RWPE2 (cell line): ENCODE measurements around the gene AXL.

Source experiments
- ATAC-seq: fragments of 200-7000 bp; cut with Tn5 transposase; 3 replicates; pipeline ENCODE4 v1.9.1; 2021; ENCODE audit warnings: low read depth
- DNase-seq: peaks from one replicate; pipeline ENCODE4 v3.0.0-alpha.2; 2020; ENCODE audit warnings: low spot score
- H3K27ac ChIP-seq: fragments of 450-650 bp; 2 replicates; pipeline ENCODE4 v1.5.1; 2017; ENCODE audit warnings: mild to moderate bottlenecking; ENCODE audit not compliant: poor library complexity, severe bottlenecking
- H3K27me3 ChIP-seq: fragments of 250-450 bp; sonication (Bioruptor Pico); 2 replicates; pipeline ENCODE4 v1.5.1; 2021; ENCODE audit warnings: mild to moderate bottlenecking, moderate library complexity; ENCODE audit not compliant: insufficient read depth, poor library complexity, severe bottlenecking
- H3K36me3 ChIP-seq: fragments of 250-450 bp; sonication (Bioruptor Pico); 2 replicates; pipeline ENCODE4 v1.5.1; 2020; ENCODE audit warnings: low read depth, mild to moderate bottlenecking, moderate library complexity
- H3K4me1 ChIP-seq: fragments of 250-450 bp; sonication (Bioruptor Pico); 2 replicates; pipeline ENCODE4 v1.5.1; 2021; ENCODE audit warnings: mild to moderate bottlenecking, moderate library complexity; ENCODE audit not compliant: insufficient read depth, poor library complexity, severe bottlenecking
- H3K4me3 ChIP-seq: fragments of 250-450 bp; sonication (Bioruptor Pico); 2 replicates; pipeline ENCODE4 v1.5.1; 2021; ENCODE audit warnings: mild to moderate bottlenecking, moderate library complexity; ENCODE audit not compliant: severe bottlenecking
- H3K9me3 ChIP-seq: fragments of 250-450 bp; sonication (Bioruptor Pico); 2 replicates; pipeline ENCODE4 v1.5.1; 2021; ENCODE audit warnings: mild to moderate bottlenecking, moderate library complexity; ENCODE audit not compliant: severe bottlenecking
- CTCF ChIP-seq: fragments of 450-650 bp; IDR thresholded peaks from one replicate; pipeline ENCODE4 v1.5.1; 2017; ENCODE audit warnings: mild to moderate bottlenecking, moderate library complexity; ENCODE audit not compliant: poor library complexity, severe bottlenecking

The AXL gene

GRCh38 chr19:41230067-41230857 lies 11.2 kb downstream of the AXL start:
- peak overlapping the region; percentile 95 for H3K27ac ChIP-seq
- ATAC-seq: no peak
- no peak for TF ChIP-seq CTCF
- no peaks in the 10 kb centered on the region for H3K27me3 ChIP-seq
- peaks cover 12% of the 10 kb centered on the region for H3K4me1 ChIP-seq
- peaks cover 85% of the 10 kb centered on the region for H3K36me3 ChIP-seq
- H3K4me3 ChIP-seq: no peak overlapping the region
- H3K9me3 ChIP-seq: no peaks in the 10 kb centered on the region
- no peak for DNase-seq

GRCh38 chr19:41232686-41233085 lies 13.7 kb downstream of the AXL start:
- Histone ChIP-seq H3K27me3 (no peaks in the 10 kb centered on the region), H3K4me1 (no peaks in the 10 kb centered on the region), H3K4me3 (no peak overlapping the region), H3K36me3 (peaks cover 86% of the 10 kb centered on the region), H3K27ac (no peak overlapping the region), H3K9me3 (no peaks in the 10 kb centered on the region)
- TF ChIP-seq CTCF: no peak
- ATAC-seq (no peak), DNase-seq (no peak)

GRCh38 chr19:41233748-41234240 lies 14.8 kb downstream of the AXL start:
- DNase-seq: no peak
- H3K27me3 ChIP-seq: no peaks in the 10 kb centered on the region
- ATAC-seq: no peak
- peaks cover 87% of the 10 kb centered on the region for H3K36me3 ChIP-seq
- H3K27ac ChIP-seq: no peak overlapping the region
- no peak overlapping the region for H3K4me3 ChIP-seq
- H3K9me3 ChIP-seq: no peaks in the 10 kb centered on the region
- no peak for TF ChIP-seq CTCF
- H3K4me1 ChIP-seq: no peaks in the 10 kb centered on the region

GRCh38 chr19:41234512-41235168 lies 15.6 kb downstream of the AXL start:
- ATAC-seq: no peak
- H3K36me3 ChIP-seq: peaks cover 91% of the 10 kb centered on the region

More at GRCh38 chr19:41234512-41235168, 15.6 kb downstream of the AXL start:
- Histone ChIP-seq H3K4me3 (no peak overlapping the region), H3K27ac (no peak overlapping the region), H3K27me3 (no peaks in the 10 kb centered on the region), H3K4me1 (no peaks in the 10 kb centered on the region), H3K9me3 (no peaks in the 10 kb centered on the region)
- TF ChIP-seq CTCF: no peak
- DNase-seq: no peak
